Activated CD4-positive, alpha-beta T cell treated with anti-CD3 and anti-CD28 coated beads, Interleukin-2, amount 50 U/mL, for 24 hours (primary cell): ENCODE data around the gene NHERF1.

ENCODE experiments used
- DNase-seq, 2 donors: peaks; one replicate each; pipeline ENCODE4 v3.0.0-alpha.2; 2020; ENCODE audit warnings: low read depth in 1 of 2, low spot score in 1 of 2

The NHERF1 gene

DNA sequence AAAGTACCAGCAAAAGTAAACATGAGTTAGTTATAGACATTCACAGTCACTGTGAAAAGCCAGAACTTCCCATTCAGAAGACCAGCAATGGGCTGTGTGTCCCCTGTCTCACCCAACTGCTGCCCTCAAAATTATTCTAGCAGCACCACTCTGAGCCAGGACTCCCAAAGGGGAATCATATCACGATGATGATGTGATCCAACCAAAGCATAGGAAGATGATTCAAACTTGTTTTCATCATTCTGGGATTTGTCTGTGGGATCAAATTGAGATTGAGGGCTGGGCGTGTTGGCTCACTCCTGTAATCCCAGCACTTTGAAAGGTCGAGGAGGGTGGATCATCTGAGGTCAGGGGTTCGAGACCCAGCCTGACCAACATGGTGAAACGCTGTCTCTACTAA, 34.1 kb downstream of the NHERF1 start:
- DNase-seq, result no peak

DNA sequence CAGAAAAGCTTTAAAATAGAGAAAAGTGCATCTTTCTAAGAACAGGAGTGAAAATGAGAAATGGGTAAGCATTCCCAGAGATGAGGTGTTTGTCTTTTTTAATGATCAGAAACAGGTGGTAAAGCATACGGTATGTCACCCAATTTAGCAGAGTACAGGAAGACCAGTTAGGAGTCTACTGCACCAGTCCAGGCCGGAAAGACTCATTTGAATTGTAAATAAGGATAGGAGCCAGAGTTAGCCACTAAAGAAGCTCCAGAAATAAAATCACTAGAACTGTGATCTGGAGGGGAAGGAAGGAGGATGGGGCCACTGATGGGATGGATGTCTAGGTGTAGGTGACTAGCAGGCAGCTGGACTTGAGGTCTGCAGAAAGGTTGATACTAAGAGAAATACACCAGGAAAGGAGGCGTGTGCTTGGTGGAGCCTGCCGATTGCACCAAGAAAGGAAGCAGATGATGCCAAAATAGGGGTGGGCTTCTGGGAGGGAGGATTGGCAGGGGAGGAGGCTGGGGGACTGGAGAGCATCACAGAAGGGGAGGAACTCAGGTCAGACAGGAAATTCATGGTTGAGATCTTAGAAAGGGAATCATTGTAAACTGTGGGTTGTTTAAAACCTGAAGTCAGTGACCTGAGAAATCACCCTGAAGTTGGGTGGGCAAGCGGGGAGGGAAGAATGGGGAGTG, 35.8 kb downstream of the NHERF1 start:
- no peak for DNase-seq

DNA sequence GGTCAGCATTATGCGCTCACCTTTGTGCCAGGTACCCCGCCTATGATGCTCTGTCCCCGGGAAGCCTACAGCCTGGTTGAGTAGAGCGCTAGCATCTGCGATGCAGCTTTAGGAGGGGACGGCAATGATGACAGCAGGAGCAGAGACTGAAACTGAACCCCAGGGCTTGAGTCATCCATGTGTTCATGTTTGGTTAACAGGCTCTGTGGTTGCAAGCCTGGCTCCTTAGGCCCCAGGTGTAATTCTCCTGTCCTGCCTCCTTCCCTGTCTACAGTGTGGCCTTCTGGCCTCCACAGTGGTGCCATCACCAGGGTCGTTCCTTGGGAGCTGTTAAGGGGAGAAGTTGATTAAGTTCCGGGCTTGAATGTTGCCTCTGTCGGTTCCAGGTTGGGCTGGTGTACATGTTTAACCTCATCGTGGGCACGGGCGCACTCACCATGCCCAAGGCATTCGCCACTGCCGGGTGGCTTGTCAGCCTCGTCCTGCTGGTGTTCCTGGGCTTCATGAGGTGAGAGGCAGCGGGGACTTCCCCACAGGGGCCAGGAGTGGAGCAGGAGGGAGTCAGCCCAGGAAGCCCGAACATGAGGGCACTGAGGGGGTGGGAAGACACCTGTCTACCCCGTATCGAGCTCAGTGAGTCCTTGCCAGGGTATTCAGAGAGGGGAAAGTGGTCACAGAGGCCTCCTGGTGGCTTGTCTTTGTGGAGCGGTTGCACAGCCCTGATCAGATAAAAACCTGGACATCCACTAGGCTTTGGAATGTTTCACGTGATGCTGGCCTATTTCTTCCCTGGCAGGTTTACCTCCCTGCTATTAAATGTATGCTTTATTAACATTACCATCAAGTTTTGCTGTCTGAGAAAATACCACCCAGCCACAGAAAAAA, 36.9 kb downstream of the NHERF1 start:
- no peak for DNase-seq

DNA sequence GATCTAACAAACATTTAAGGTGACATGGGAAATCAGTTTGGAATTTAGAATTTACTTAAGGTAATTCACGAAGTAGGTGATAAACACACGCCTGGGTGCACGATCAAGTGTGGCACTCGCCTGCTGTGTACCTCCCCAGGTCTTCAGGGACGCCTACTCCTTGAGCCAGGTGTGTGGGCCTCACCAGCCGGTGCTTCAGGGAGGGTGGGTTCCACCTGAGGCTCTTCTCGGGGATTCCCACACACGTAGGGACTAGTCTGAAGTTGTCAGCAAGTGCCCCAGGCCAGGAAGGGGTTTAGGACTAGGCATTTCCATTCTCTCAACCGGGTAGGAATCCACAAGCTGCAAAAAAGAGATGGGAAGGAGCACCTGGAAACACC, 37.5 kb downstream of the NHERF1 start:
- DNase-seq, result no peak

DNA sequence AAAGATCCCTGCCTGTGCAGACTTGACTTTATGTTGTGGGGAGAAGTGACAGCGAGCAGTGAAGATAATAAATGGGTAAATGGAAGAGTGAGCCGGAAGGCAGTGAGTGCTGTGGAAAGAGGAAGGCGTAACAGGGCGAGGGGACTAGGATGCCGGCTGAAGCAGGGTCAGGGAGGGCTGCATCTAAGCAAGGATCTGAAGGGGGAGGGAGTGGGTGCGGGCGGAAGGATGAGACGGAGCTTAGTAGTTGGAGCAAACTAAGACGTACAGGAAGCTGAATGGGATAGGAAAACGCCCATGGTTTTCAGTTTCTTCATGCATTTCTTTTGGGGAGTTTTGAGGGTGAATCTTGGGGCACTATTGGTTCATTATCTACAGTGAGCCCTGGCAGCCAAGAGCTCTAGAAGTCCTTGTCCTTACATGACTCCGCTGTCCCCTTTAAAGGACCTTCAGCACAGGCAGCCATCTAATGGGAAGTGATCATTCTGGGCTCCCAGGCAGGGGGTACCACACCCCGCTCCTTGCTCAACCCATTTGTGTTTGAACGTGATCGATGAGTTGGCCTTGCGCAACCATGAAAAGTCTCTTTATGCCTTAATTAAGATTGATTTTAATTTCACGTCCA, 38.1 kb downstream of the NHERF1 start:
- DNase-seq, result no peak

DNA sequence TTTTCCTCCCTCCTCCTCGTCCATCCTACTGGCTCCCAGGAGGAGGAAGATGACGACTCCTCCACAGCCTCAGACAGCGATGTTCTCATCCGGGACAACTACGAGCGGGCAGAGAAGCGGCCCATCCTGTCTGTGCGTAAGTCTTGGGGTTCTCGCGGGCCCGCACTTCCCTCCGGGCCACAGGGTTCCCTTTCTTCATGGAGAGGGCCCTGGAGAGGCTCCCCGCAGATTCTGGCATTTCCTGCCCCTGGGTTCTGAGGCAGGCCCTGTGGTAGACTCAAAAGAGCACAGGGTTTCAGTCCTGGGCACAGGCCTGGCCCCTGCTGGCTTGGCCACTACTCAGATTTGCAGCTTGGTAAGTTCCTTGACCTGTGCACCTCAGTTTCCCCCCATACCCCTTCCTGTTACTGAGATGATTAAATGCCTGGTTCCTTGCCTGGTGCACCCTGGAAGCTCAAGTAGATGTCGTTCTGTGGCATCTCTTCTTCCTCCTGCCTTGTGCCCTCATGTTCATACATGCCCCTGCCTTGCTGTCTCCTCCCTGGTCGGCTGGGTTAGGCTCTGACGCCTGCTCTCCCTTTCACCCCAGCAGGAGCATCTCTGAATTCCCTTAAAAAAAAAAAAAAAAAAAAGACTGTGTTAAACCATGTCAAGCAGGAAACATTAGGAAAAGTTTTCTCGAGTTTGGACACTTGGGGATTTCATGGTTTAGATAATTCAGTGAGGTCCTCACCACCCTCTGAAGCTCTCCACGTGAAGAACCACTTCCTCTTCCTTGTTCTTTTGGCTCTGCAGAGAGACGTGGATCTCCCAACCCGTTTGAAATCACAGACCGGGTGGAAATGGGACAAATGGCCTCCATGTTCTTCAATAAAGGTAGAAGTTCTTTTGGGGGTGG, 42.0 kb downstream of the NHERF1 start:
- no peak for DNase-seq

DNA sequence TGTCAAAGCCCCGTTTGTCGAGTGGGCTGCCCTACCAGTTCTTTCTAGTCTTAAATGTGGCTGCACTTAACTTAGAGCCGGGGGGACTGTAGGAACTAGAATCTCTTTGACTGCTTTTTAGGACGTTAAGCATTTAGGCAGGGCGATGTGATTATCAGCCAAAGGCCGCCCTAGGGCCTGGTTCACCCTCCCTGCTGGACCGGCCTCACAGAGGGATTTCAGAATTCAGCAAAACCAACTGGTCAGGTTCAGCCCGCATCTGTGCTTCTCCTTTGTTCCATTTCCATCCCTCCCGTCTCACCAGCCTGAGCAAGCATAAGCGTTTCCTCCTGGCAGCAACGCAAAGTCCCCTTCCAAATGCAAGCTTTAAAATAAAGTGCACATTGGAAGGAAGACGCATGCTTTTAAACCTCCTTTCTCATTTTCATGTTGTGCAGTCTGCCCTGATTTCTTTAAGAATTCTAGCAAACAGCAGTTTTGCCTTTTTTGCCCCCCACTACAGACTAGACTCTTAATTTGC, 44.2 kb downstream of the NHERF1 start:
- DNase-seq, result no peak

DNA sequence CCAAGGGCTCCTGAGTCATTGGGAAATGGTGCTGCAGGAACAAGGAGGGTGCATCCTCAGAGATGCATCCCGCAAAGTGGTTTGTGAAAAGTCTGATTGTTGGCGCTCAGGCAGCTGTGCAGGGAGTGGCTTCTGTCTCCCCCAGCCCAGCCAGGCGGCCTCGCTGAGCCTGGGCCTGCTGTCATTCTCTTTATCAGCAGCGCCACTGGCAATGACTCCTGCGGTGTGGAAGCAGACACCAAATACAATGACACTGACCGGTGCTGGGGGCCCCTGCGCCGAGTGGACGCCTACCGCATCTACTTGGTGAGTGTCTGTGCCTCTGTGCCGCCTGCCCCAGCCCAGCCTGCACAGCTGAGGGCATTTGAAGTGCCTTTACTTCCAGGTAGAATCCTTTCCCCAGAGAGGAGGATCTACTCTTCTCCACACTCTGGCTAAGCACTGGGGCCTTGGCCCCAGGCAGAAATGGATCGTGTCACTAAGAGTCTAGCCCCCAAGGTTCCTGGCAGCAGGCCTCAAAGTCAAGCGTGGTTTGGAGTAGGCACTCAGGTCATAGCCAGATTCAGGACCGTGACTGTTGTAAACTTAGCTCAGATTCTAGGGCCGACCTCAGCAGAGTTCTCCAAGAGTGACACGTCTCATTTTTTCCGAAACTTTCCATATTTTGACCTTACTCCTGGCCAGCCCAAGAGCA, 47.0 kb downstream of the NHERF1 start:
- no peak for DNase-seq

DNA sequence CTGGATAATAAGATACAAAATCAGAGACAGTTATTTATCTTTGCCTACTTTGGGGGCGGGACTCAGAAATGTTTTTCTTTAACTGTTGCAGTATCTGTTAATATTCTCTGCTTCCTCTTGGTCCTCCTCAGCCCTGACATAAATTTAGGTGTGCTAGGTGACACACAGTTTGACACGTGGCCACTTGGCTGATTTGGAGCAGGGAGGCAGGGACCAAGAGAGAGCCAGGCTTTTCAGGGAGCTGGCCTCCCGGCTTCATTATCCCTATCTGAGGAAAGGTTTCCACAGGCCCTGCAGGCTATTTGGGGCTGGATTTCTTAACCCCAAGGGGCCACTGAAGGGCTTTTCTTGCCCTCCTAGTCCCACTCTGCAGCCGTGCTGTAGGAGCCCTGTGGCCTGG, 47.8 kb downstream of the NHERF1 start:
- no peak for DNase-seq

DNA sequence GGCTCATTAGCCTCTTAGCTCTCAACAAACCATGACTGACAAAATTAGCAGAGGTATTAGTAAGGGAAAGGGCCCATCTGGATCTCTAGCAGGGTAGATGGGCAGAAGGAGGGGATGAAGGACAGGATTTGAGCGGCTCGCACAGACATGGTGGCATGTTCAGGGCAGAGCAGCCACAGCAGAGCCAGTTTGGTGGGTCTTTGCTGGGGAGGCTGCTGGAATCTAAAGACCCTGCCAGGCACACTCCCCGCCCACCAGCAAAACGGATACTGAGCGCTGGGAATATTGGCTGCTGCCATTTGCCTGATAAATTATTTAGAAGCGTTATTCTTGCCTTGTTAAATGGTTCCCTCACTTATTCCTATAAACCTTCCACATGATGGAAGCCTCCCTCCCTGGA, 48.4 kb downstream of the NHERF1 start:
- DNase-seq, result no peak

DNA sequence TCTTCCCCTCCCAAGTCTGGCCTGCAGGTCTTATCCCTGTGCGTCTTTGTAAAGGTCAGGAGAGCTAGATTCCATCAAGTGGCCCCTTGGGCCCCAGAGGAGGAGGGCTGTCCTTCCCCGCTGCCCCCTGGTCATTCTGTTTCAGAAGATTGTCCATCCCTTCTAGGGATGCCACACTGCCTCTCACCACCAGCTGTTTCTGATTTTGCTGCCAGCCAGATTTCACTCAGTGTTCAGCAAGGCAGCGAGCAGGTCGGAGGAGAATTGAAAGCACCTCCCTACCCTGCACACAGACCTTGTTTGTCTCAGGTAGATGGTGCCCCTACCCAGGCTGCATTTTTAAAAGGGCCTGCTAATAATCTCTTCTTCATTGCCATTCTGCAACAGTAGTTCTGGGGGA, 49.4 kb downstream of the NHERF1 start:
- no peak for DNase-seq

DNA sequence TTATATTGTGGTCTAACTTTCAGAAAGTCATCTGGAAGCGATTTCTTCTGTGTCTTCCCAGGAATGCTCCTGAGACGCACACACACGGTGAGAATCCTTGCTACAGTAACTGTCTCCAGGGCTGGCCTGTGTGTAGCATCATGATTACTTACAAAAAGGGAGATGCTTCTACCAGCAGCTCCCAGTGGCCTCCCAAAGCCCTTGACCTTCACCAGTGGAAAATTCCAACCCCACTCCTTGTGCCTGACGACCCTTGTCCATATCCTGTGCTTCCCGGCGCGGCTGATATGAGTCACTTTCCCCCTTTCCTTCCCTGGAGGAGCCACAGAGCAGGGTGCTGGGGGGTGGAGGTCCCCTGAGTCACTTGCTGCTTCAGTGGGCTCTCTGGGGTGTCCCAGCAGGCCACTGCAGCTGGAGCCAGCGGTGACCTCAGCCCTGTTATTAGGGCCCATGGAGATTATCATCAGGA, 49.8 kb downstream of the NHERF1 start:
- no peak for DNase-seq

DNA sequence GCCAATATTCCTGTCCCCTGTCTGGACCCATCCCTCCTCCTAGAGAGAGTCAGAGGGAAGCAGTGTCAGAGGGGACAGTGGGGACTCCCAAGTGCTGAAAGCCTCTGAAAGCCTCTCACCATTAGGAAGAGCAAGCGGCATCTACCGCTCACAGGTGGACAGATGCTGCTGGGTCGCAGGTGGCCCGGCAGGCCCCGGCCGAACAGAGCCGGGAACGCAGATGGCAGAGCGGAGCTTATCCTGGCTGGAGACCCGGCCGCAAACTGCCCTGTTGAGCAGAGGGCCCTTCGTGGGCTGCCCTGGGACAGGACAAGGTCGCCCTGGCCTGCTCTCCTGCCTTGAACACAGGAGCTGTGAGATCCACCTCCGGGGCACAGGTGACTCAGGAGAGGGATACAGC, 50.7 kb downstream of the NHERF1 start:
- no peak for DNase-seq

DNA sequence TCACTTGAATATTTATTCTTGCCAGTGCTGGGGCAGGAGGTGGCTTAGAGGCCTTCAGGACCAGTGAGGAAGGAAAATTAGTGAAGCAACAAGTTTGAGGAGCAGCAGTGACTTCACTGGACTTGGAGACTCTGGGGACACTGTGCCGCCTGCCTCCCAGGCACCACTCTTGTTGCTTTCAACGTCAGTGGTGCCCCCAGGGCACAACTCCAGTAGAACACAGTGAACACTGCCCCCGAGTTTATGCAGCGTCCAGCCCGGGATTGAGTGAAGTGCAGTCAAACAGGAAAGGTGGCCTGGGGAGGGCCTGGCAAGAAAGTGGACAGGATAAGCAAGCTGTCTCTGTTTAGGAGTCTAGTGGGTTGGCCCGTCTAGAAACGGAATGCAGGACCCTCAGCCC, 52.1 kb downstream of the NHERF1 start:
- no peak for DNase-seq

DNA sequence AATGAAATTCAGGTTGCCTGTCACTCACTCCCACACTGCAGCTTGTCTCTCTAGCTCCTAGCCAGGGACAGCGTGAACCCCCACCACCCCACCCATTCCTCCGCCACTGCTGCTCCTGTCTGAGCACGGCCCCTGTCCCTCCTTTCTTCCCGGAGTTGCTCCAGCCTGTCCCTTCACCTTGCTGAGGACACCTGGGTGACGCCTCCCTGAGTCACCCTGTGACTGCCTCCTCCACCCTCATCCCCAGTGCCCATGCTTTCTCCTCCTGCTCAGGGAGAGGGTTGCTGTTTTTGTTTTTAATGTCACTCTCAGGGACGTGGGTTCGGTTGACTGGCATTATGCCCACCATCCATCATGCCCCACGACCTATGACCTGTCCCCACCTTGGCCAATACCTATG, 53.5 kb downstream of the NHERF1 start:
- DNase-seq, result no peak

DNA sequence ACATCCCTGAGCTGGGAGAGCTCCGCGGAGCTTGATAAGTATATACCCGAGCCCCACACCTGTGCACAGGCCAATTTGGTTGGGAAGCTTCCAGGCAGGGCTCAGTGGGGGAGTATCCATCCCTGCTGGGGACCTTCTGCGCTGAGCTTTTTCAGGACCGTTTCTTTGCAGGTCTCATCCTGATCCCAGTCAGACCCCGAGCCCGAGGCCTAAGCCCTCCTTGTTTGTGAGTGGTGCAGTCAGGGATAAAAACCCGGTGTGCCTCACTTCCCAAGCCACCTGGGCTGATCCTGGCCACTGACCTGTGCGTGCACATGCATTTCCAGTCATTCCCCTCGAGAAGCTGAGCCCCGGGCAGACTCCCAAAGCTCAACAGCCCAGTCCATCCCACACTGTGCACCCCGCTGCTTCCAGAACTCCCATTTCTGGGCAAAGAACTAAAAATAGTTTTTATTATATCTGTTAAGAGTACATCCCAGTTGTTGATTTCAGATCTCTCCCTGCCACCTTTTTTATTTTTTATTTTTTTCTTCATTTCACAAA, 55.0 kb downstream of the NHERF1 start:
- DNase-seq, result no peak

DNA sequence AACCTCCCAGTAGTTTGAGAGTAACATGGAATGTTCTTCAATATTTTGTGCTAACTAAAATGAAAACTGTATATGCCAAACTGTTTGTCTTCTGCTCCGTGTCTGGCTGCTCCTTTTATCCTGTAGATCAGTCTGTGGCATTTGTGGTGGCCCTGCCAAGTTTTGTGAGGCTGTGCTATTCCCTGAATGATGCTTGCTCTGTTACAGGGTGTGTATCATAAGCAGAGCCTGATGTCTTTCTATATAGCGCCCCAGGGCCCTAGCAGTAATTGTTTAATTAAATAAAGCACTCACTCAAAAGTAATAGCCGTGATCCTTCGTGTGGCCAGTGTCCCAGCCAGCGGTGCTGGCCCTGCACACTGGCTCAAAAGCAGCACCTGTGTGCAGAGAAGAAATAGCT, 55.5 kb downstream of the NHERF1 start:
- DNase-seq, result no peak

DNA sequence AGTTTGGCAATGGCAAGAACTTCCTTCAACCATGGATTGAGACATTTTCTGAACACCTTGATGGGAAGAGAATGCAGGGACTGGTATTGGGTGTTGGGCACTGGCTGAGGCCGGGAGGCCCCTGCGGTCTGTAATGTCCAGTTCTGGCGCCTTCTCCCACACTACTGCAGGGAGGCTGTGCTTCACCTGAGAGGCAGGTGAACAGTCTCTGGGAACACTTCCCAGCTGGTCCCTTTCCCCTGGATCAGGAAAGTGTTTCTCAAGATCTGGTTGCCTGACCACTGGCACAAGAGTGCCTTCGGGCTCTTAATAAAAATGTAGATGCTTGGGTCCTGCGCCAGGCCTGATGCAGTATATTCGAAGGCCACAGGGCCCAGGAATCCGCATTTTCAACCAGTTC, 56.3 kb downstream of the NHERF1 start:
- DNase-seq, result no peak

DNA sequence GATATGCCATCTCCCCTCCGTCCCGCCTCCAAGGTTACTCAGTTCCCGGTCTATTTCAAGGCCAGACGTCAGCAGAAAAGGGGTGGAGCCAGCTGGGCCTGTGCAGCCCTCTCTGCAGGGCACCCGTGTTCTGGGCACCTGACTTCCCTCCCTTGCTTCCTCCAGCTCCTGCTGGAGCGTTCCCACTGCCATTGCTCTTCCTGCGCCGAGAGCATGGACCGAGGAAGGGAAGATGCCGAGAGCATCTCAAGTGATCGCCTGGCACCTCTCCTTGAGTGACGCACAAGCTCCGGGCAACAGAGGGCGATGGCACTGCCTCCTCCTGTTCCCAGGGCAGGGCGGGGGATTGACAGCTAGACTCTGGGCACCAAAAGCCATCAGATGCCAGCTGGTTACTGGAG, 57.2 kb downstream of the NHERF1 start:
- DNase-seq, result no peak

DNA sequence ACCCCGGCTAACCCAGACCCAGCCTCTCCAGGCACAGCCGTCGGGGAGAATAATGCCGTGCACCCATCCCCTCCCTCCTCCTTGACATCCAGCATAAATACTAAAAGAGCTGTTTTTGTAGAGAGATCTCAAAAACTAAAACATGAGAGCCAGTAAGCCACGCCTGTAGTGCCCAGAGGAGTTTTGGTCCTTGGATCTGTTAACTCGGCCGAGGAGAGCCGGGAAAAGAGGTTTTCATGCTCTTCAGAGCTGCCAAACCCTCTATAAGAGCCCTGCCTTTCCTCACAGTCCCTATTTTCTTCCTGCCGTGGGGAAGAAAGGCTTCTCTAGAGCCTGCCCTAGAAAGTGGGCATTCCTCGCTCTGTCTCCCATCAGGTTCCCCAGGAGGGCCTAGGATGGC, 57.9 kb downstream of the NHERF1 start:
- no peak for DNase-seq
